Adrenal gland (tissue), 12 donors: Measurements from ENCODE around the gene SLC45A2. TPM values are rescaled to one million over a fixed set of nuclear protein-coding genes. Genes with fewer than 3 reads are reported as not detected.

ENCODE experiments used
- DNase-seq, 7 donors: peaks; one replicate each; pipeline ENCODE4 v3.0.0-alpha.2; 2019 to 2020
- H3K27ac ChIP-seq, 5 donors: fragments of 200-600 bp; sonication (generic) in 4 of 5; 1 replicate in 3 of 5; 2 replicates in 2 of 5; pipeline versions ENCODE4 v1.5.1 to v1.8.0; 2016 to 2020; ENCODE audit warnings: mild to moderate bottlenecking in 1 of 5
- H3K27me3 ChIP-seq: fragments of 200-600 bp; 2 replicates; pipeline ENCODE4 v1.8.0; 2021
- H3K36me3 ChIP-seq, 2 donors: fragments of 200-600 bp; replicated peaks in 1 of 2; 1 replicate in 1 of 2; 2 replicates in 1 of 2; pipeline versions ENCODE4 v1.5.1 to v1.8.0; 2018 to 2022
- H3K4me1 ChIP-seq, 2 donors: fragments of 200-600 bp; replicated peaks in 1 of 2; 1 replicate in 1 of 2; 2 replicates in 1 of 2; pipeline versions ENCODE4 v1.5.1 to v1.8.0; 2018 to 2021
- H3K4me3 ChIP-seq, 4 donors: fragments of 200-600 bp; sonication (generic) in 3 of 4; one replicate each; pipeline ENCODE4 v1.5.1; 2016 to 2018
- H3K9me3 ChIP-seq, 3 donors: fragments of 200-600 bp; sonication (generic) in 1 of 3; replicated peaks in 1 of 3; 1 replicate in 2 of 3; 2 replicates in 1 of 3; pipeline versions ENCODE4 v1.5.1 to v1.8.0; 2016 to 2021
- POLR2A ChIP-seq, 2 donors: fragments of 450-650 bp; IDR thresholded peaks; one replicate each; pipeline ENCODE4 v1.6.1; 2017; ENCODE audit warnings: antibody characterized with exemption in 2 of 2, mild to moderate bottlenecking in 2 of 2, moderate library complexity in 1 of 2
- WGBS, 4 donors: extraction: QIAGEN DNeasy Blood & Tissue Kit in 2 of 4; methylation state at CpG; one replicate each; pipeline versions ENCODE4 v1.1.5 to v1.1.7; 2013 to 2017; 5-methylcytosine and 5-hydroxymethylcytosine counted together
- intact Hi-C, 2 donors: fragments of 100-400 bp; cut with DNase I; formaldehyde crosslinking; loops; one replicate each; pipeline versions ENCODE4 v1.14.1 to v1.15.0; 2022 to 2023
- polyA plus RNA-seq, 3 donors: library from polyadenylated mRNA; stranded (reverse); fragments of 200-250 nt in 2 of 3; fragments of 350-450 nt in 1 of 3; fragmentation: Illumina TruSeq in 1 of 3; extraction: RNeasy Lipid Tissue Mini Kit (QIAGEN cat#74804) in 1 of 3; gene quantifications; one replicate each; pipeline ENCODE4 v1.2.3, GENCODE V29; 2013 to 2014
- total RNA-seq, 9 donors: library from RNA; depleted of rRNA in 4 of 9; stranded (reverse); fragments of >200 nt in 4 of 9; fragments of 120-200 nt in 1 of 9; fragmentation: NEBNext Ultra II Directional in 1 of 9; extraction: Animal tissue kit (Norgen Biotek cat#: 25700) in 1 of 9; gene quantifications; one replicate each; pipeline versions ENCODE4 v1.1.0 to v1.2.4, GENCODE V29; 2013 to 2023
- TF ChIP-seq, protein P1 (sequence below), 6 experiments: fragments of 450-650 bp in 4 of 6; fragments of 200-600 bp in 2 of 6; sonication (generic) in 1 of 6; IDR thresholded peaks; 1 replicate in 5 of 6; 2 replicates in 1 of 6; pipeline versions ENCODE4 v1.5.1 to v1.8.0; 2016 to 2021; ENCODE audit warnings: antibody characterized with exemption in 6 of 6, mild to moderate bottlenecking in 2 of 6, moderate library complexity in 1 of 6
- donor health status: healthy with polysubstance abuse.
- donor health status: Bipolar disorder and iron deficiency.
- donor health status: DM: yes; HTN: yes; CAD: no.
- donor health status: DM: no; HTN: no; CAD: no.
- donor health status: DM: no; HTN: no; CAD: no.
- donor health status: DM: yes; HTN: yes; CAD: no.

The SLC45A2 gene
- total and polyA plus RNA-seq, 12 donors: 0.03 to 0.44 (median 0.16) TPM; not detected in 9

DNA sequence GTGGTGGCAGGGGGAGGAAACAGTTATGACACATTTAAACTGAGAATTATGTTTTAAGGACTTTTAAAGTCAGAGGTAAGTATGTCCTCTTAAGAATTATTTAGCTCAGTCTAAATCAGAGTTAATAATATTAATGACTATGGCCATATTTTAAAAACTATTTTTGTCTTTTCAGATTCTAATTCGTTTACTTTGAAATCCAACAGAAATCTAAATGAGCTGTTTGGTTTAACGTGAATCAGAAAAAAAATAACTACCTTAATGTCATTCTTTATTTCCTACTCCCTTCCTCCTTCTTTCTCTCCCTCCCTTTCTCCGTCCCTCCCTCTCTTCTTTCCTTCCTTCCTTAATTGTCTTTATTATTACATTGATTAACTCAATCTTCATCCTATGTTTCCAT, 43.9 kb upstream of the SLC45A2 start:
- Histone ChIP-seq H3K9me3 (no peaks in the 10 kb centered on the region), H3K36me3 (no peaks in the 10 kb centered on the region), H3K27me3 (no peaks in the 10 kb centered on the region), H3K4me3 (no peak overlapping the region), H3K27ac (no peak overlapping the region), H3K4me1 (peaks cover 0 to 8% of the 10 kb centered on the region in 2 donors)
- 87 to 96% (median 89%) methylated on average over 3 of the region's 3 CpGs for whole genome bisulfite sequencing, 4 donors
- DNase-seq: no peak
- no peak for TF ChIP-seq POLR2A (IDR thresholded peaks at IDR 0.05)
- TF ChIP-seq, protein P1, sequence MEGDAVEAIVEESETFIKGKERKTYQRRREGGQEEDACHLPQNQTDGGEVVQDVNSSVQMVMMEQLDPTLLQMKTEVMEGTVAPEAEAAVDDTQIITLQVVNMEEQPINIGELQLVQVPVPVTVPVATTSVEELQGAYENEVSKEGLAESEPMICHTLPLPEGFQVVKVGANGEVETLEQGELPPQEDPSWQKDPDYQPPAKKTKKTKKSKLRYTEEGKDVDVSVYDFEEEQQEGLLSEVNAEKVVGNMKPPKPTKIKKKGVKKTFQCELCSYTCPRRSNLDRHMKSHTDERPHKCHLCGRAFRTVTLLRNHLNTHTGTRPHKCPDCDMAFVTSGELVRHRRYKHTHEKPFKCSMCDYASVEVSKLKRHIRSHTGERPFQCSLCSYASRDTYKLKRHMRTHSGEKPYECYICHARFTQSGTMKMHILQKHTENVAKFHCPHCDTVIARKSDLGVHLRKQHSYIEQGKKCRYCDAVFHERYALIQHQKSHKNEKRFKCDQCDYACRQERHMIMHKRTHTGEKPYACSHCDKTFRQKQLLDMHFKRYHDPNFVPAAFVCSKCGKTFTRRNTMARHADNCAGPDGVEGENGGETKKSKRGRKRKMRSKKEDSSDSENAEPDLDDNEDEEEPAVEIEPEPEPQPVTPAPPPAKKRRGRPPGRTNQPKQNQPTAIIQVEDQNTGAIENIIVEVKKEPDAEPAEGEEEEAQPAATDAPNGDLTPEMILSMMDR (IDR thresholded peaks at IDR 0.05): no peak
- intact Hi-C loops: no loop called here

GRCh38 chr5:34026089-34026761, 41.7 kb upstream of the SLC45A2 start:
- WGBS, 4 donors: 87 to 91% (median 89%) methylated on average over 9 of the region's 9 CpGs
- no peak for TF ChIP-seq POLR2A (IDR thresholded peaks at IDR 0.05)
- TF ChIP-seq, protein P1 (IDR thresholded peaks at IDR 0.05): no peak
- Histone ChIP-seq H3K36me3 (no peaks in the 10 kb centered on the region), H3K4me3 (no peak overlapping the region), H3K27me3 (no peaks in the 10 kb centered on the region), H3K4me1 (peaks cover 0 to 8% of the 10 kb centered on the region in 2 donors), H3K27ac (no peak overlapping the region), H3K9me3 (no peaks in the 10 kb centered on the region)
- intact Hi-C loops: no loop called here
- DNase-seq: no peak

DNA sequence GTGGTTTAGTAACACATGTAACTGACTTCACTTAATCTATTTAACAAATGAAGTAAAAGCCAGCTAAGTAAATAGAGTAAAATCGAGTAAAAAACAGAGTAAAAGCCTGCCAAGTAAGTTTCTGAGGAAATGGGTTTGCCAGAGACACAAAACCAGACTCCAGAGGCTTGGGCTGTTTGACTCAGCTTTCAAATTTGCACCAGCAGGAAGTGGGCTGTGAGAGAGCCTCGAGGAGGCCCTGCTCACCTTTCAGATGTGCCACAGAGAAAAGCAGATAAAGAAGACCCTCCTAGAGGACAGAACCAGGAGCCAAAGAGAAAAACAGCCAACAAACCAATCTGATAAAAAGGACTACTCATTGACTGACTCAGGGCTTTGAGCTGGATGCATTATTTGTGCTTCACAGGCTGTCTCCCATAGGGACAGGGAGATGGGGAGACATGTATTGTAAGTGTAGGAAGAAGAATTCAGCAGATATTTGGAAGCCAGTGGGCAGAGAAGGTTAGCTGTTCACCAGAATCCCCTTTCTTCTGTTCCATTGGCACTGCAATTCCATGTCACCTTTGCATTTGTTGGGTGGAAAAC, 37.7 kb upstream of the SLC45A2 start:
- Histone ChIP-seq H3K4me3 (no peak overlapping the region), H3K27me3 (no peaks in the 10 kb centered on the region), H3K27ac (no peak overlapping the region), H3K4me1 (no peaks in the 10 kb centered on the region), H3K36me3 (no peaks in the 10 kb centered on the region), H3K9me3 (no peaks in the 10 kb centered on the region)
- DNase-seq: no peak
- intact Hi-C loops: no loop called here
- WGBS, 4 donors: 30 to 47% (median 36%) methylated on average over 2 of the region's 2 CpGs
- TF ChIP-seq POLR2A (IDR thresholded peaks at IDR 0.05): no peak

DNA sequence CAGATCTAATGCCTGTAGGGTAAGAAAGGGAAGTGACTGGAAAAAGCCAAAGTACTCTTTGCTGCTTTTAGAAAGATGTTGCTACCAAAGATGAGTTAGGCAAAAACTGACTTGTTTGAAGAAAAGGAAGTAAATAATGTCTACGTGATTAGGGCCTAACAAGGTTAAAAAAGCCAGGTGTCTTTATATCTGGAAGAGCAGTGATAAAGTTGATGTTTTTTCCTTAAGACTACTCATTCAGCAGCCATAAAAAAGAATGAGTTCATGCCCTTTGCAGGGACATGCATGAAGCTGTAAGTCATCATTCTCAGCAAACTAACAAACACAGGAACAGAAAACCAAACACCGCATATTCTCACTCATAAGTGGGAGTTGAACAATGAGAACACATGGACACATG, 36.8 kb upstream of the SLC45A2 start:
- H3K27ac ChIP-seq: no peak overlapping the region
- H3K4me1 ChIP-seq: no peaks in the 10 kb centered on the region
- no peak for TF ChIP-seq POLR2A (IDR thresholded peaks at IDR 0.05)
- TF ChIP-seq, protein P1 (IDR thresholded peaks at IDR 0.05): no peak
- intact Hi-C loops: no loop called here
- no peaks in the 10 kb centered on the region for H3K9me3 ChIP-seq
- no peaks in the 10 kb centered on the region for H3K27me3 ChIP-seq
- H3K4me3 ChIP-seq: no peak overlapping the region
- no peaks in the 10 kb centered on the region for H3K36me3 ChIP-seq
- DNase-seq: no peak
- 70 to 86% (median 80%) methylated on average over 2 of the region's 2 CpGs for WGBS, 4 donors

GRCh38 chr5:34020726-34021125, 36.2 kb upstream of the SLC45A2 start:
- WGBS, 4 donors: 93 to 100% (median 98%) methylated on average over 1 of the region's 1 CpG
- Histone ChIP-seq H3K9me3 (no peaks in the 10 kb centered on the region), H3K4me3 (no peak overlapping the region), H3K27ac (no peak overlapping the region), H3K27me3 (no peaks in the 10 kb centered on the region), H3K36me3 (no peaks in the 10 kb centered on the region), H3K4me1 (no peaks in the 10 kb centered on the region)
- intact Hi-C loops: no loop called here
- DNase-seq: no peak
- TF ChIP-seq, protein P1 (IDR thresholded peaks at IDR 0.05): no peak
- TF ChIP-seq POLR2A (IDR thresholded peaks at IDR 0.05): no peak
